Measurements from ENCODE around the gene TBK1. TPM values are rescaled to one million over a fixed set of nuclear protein-coding genes. Genes with fewer than 3 reads are reported as not detected.

The TBK1 gene
- polyA plus RNA-seq, 2 of the 4 experiments (the other 2 are of a cell fraction): 29.3 to 52.5 TPM

DNA sequence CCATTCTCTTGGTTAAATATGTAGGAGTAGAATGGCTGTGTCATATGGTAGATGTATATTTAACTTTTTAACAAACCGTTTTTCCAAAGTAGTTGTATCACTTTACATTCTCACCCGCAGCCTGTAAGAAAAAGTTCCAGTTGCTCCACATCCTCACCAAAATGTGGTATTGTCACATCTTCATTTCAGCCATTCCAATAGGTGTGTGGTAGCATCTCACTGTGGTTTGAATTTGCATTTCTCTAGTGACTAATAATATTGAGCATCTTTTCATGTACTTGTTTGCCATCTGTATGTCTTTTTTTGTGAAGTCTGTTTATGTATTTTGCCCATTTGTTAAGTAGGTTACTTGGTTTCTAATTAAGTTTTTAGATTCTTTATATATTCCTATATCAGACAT lies 78.6 kb downstream of the TBK1 start:
- 66% methylated on average over 2 of the region's 2 CpGs for WGBS (ENCODE audit: missing lambda C conversion rate)
- TF ChIP-seq NPAS2 (CRISPR knock-in tag; IDR thresholded peaks at IDR 0.05; ENCODE audit: borderline replicate concordance) (no peak), RCOR1 (IDR thresholded peaks at IDR 0.05; ENCODE audit: low read depth, low read length) (no peak), EHMT2 (IDR thresholded peaks at IDR 0.05; ENCODE audit: low read depth) (no peak), BHLHE40 (IDR thresholded peaks at IDR 0.05; ENCODE audit: low read depth, low read length) (no peak), RNF2 (IDR thresholded peaks at IDR 0.05; ENCODE audit: borderline replicate concordance, low read depth) (no peak), FOSB (CRISPR knock-in tag; IDR thresholded peaks at IDR 0.05) (no peak), ESRRA (IDR thresholded peaks at IDR 0.05; ENCODE audit: borderline replicate concordance, low read length) (no peak), JUNB (IDR thresholded peaks at IDR 0.05) (no peak), JUN (IDR thresholded peaks at IDR 0.05) (no peak), CBX2 (IDR thresholded peaks at IDR 0.05; ENCODE audit: borderline replicate concordance, low read depth) (no peak), HDAC2 (IDR thresholded peaks at IDR 0.05) (no peak), HOXA7 (CRISPR knock-in tag; IDR thresholded peaks at IDR 0.05) (no peak)
- TF ChIP-seq, protein P1, sequence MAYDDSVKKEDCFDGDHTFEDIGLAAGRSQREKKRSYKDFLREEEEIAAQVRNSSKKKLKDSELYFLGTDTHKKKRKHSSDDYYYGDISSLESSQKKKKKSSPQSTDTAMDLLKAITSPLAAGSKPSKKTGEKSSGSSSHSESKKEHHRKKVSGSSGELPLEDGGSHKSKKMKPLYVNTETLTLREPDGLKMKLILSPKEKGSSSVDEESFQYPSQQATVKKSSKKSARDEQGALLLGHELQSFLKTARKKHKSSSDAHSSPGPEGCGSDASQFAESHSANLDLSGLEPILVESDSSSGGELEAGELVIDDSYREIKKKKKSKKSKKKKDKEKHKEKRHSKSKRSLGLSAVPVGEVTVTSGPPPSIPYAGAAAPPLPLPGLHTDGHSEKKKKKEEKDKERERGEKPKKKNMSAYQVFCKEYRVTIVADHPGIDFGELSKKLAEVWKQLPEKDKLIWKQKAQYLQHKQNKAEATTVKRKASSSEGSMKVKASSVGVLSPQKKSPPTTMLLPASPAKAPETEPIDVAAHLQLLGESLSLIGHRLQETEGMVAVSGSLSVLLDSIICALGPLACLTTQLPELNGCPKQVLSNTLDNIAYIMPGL (CRISPR knock-in tag; IDR thresholded peaks at IDR 0.05; ENCODE audit: borderline replicate concordance): no peak
- TF ChIP-seq, protein P2, sequence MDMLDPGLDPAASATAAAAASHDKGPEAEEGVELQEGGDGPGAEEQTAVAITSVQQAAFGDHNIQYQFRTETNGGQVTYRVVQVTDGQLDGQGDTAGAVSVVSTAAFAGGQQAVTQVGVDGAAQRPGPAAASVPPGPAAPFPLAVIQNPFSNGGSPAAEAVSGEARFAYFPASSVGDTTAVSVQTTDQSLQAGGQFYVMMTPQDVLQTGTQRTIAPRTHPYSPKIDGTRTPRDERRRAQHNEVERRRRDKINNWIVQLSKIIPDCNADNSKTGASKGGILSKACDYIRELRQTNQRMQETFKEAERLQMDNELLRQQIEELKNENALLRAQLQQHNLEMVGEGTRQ (IDR thresholded peaks at IDR 0.05): no peak
- TF ChIP-seq, protein P3, sequence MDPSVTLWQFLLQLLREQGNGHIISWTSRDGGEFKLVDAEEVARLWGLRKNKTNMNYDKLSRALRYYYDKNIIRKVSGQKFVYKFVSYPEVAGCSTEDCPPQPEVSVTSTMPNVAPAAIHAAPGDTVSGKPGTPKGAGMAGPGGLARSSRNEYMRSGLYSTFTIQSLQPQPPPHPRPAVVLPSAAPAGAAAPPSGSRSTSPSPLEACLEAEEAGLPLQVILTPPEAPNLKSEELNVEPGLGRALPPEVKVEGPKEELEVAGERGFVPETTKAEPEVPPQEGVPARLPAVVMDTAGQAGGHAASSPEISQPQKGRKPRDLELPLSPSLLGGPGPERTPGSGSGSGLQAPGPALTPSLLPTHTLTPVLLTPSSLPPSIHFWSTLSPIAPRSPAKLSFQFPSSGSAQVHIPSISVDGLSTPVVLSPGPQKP (IDR thresholded peaks at IDR 0.05; ENCODE audit: low read depth, low read length): no peak
- TF ChIP-seq, protein P4, sequence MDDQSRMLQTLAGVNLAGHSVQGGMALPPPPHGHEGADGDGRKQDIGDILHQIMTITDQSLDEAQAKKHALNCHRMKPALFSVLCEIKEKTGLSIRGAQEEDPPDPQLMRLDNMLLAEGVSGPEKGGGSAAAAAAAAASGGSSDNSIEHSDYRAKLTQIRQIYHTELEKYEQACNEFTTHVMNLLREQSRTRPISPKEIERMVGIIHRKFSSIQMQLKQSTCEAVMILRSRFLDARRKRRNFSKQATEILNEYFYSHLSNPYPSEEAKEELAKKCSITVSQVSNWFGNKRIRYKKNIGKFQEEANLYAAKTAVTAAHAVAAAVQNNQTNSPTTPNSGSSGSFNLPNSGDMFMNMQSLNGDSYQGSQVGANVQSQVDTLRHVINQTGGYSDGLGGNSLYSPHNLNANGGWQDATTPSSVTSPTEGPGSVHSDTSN (IDR thresholded peaks at IDR 0.05): no peak
- H3K4me3 ChIP-seq: no peak overlapping the region
- POLR2A ChIA-PET: no interaction called here
- H3K9me3 ChIP-seq: no peaks in the 10 kb centered on the region
- H3K4me2 ChIP-seq: no peak overlapping the region
- CTCF ChIA-PET: interaction anchor here (0.6 to 8.9 kb wide), 2 partner anchors 19 to 220 kb away, joined by 3 to 50 read pairs; no protein-coding TSS in a partner anchor
- no peak for DNase-seq (ENCODE audit: low read depth in 1 of 2, low spot score in 1 of 2)
- no peak for ATAC-seq
- H3K4me1 ChIP-seq: no peaks in the 10 kb centered on the region
- H3K27ac ChIP-seq: no peak overlapping the region
- FAIRE-seq: no peak

DNA sequence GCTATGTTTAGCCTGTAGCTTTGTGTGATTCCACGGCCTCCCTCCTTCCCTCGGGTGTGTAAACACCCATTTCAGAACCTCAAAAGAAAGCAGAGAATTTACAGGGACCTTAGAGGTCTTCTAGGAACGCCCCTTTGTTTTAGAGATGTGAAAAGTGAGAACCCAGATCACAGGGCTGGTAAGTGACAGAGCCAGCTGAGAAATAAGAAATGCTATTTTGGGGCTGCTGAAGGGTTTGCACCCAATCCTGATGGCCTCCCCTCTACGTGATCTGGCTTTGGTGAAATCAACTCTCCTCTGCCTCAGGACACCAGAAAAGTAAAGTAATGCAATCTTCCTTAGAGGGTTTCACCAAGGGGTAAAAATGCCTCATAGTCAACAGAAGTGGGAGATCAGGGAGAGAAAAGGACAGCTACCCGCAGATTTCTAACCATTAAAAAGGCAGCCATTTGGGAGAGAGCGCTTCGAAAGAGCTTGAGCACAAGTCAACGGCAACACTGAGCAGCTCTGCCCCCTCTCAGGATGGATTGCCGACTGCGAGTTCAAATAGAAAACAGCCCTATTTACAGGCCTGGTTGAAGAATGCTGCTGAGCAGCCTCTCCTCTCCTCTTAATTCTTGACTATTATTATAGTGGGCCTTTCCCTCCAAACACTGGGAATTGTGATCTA lies 79.9 kb downstream of the TBK1 start:
- Histone ChIP-seq H3K4me2 (no peak overlapping the region), H3K27ac (no peak overlapping the region), H3K9me3 (no peaks in the 10 kb centered on the region), H3K4me1 (no peaks in the 10 kb centered on the region), H3K4me3 (no peak overlapping the region)
- 74% methylated on average over 10 of the region's 10 CpGs for WGBS (ENCODE audit: missing lambda C conversion rate)
- no peak for DNase-seq (ENCODE audit: low read depth in 1 of 2, low spot score in 1 of 2)
- ATAC-seq: no peak
- ChIA-PET POLR2A (no interaction called here), CTCF (interaction anchor here (0.9 to 8.9 kb wide), 3 partner anchors 12 to 18 kb away, joined by 4 to 50 read pairs (median 6); no protein-coding TSS in a partner anchor)
- no peak for FAIRE-seq
- TF ChIP-seq NR3C1 (IDR thresholded peaks at IDR 0.05): no peak
- no peak for TF ChIP-seq ZSCAN20 (CRISPR knock-in tag; IDR thresholded peaks at IDR 0.05)
- no peak for TF ChIP-seq FOSB (CRISPR knock-in tag; IDR thresholded peaks at IDR 0.05)
